GM18870 (cell line): ENCODE measurements around the gene RASSF10.
"Not testable (repeated sequence)": the region's sequence is repeated elsewhere in the genome, so short reads cannot be mapped to it uniquely, and the experiment has no call there.

Experiments
- ATAC-seq: cut with Tn5 transposase; IDR thresholded peaks from one replicate; pipeline ENCODE4 v1.9.1; 2021; ENCODE audit warnings: moderate library complexity; ENCODE audit not compliant: unreplicated experiment

The RASSF10 gene

DNA sequence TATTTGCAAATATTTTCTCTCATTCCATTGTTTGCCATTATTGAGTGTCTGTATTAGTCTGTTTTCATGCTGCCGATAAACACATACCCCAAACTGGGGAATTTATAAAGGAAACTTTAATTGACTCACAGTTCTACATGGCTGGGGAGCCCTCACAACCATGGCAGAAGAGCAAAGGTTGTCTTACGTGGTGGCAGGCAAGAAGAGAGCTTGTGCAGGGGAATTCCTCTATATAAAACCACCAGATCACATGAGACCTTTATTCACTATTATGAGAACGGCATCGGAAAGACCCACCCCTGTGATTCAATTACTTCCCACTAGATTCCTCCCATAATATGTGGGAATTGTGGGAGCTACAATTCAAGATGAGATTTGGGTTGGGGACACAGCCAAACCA, 10.2 kb downstream of the RASSF10 start:
- no peak for ATAC-seq

DNA sequence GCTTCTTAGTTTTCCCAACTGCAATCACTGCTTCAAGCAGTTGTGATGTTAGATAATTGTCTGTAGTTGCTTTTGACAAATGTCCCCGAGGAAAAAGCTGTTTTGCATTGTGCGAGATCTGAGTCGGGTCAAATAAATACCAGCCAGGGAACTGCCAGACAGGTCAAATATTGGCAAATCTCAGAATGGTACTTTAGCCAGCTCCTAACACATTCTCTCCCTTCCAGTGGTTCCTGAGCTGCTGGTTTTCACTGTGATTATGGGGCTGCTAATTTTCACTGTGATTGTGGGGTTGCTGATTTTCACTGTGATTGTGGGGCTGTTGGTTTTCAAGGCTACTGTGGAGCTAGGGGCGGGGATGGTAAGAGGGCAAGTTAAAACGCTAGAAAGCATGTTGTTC, 14.3 kb downstream of the RASSF10 start:
- no peak for ATAC-seq

GRCh38 chr11:13026722-13027121, 17.6 kb downstream of the RASSF10 start:
- ATAC-seq, result no peak

DNA sequence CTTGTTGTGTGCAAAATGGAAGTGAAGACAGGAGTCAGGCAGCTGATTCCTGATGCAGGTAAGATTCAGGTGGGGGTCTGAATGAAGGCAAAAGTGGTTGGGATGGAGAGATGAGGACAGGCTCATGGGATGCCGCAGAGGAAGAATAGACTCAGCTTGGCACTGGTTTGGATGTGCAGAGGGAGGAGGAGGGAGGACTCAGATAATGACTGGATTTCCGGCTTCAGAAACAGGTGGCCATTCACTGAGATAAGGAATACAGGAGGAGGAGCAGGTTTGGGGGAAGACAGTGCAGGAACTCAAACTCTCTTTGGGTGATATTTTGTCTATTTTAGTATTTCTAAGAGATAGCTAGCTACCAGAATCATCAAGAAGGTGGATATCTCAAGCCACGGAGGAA, 19.2 kb downstream of the RASSF10 start:
- ATAC-seq, result no peak

- no peak for ATAC-seq
These were observed 20.8 kb downstream of the RASSF10 start for GRCh38 chr11:13029872-13030271.

- no peak for ATAC-seq
These were observed 21.7 kb downstream of the RASSF10 start for GRCh38 chr11:13030857-13031256.

GRCh38 chr11:13031349-13031748, 22.2 kb downstream of the RASSF10 start:
- no peak for ATAC-seq

DNA sequence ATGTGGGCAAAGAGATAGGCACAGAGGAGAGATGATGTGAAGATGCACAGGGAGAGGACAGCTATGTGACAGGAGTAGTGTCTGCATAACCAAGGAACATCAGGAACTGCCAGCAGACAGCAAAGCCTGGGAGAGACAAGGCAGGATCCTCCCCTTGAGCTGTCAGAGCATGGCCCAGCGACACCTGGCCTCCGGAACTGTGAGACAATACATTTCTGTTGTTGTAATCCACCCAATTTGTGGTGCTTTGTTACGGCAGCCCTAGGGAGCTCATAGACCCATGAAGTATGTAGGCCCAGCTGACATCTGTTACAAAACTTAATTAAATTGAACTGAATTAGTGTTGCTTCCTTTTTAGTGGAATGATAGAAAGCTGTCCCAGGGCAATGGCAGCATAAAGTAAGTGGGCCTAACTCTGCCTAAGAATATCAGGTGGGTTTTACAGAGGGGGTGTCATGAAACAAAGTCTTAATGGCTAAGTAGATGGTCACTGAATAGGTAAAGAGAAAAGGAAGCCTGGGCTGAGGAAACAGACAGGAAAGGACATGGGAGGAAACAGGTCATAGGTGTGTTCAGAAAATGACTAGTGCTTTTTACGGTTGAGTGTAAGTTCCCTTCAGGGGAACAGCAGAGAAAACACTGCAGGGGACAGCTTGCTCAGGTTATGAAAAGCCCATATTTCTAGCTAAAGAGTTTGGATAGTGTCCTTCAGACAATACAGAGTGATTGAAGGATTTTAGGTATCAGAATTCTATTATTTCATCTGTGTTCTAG, 24.8 kb downstream of the RASSF10 start:
- no peak for ATAC-seq

DNA sequence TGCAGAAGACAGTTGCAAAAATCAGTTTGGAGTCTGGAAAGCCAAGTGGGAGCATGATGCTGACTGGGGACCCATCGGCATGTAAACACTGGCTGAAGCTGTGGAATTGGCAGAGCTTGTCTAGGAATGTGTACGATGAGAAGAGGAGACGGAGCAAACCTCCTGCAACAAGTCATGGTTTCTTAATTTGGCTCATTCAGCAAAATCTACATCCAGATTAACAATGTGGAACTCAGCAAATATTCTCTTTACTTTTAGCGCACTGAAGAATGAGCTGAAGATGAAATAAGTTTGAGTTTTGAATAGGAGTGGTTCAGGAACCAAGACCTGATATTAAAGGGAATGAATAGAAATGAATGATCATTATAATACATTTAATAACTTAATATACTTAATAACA, 26.6 kb downstream of the RASSF10 start:
- ATAC-seq, result no peak

GRCh38 chr11:13036235-13036634, 27.1 kb downstream of the RASSF10 start:
- ATAC-seq, result no peak

GRCh38 chr11:13038366-13038765, 29.2 kb downstream of the RASSF10 start:
- ATAC-seq, result no peak

DNA sequence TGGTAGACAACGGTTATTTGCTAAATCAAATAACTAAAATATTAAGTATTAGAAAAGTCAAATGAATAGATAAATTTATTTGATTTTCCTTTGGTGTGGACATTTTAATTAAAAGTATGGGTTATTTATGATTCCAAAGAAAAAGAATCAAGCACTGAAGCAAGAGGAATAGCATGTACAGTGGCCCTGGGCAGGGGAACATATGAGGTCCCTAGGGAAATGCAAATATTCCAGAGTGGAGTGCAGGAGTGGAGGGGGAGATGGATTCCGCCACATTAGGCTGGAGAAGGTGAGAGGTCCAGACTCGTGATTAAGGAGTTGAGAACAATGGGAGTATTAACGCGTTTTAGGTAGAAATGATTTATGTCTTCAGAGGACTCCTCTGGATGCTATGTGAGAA, 30.0 kb downstream of the RASSF10 start:
- ATAC-seq, result no peak

GRCh38 chr11:13040969-13041561, 31.9 kb downstream of the RASSF10 start:
- no peak for ATAC-seq

GRCh38 chr11:13042873-13043342, 33.8 kb downstream of the RASSF10 start:
- no peak for ATAC-seq

GRCh38 chr11:13043912-13044628, 35.0 kb downstream of the RASSF10 start:
- ATAC-seq, result no peak

GRCh38 chr11:13045089-13045488, 36.0 kb downstream of the RASSF10 start:
- ATAC-seq, result not testable (repeated sequence)

DNA sequence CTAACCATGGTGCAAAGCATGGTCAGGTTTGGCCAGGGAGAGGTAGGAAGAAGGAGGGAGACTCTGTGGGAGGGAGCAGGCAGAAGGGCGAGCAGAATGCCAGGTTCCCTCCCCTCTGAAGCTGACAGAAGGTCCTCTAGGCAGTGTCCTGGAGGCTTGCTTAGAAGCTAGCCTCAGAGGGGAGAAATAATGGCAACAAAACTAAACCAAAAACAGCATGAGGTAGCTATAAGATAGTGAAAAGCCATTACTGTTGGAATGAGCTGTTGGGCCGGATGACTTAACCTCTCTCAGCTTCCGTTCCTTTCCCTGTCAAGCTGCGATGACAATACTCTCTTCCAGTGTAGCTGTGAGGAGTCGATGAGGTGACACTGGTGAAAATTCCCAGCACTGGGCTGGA, 36.6 kb downstream of the RASSF10 start:
- ATAC-seq, result no peak

DNA sequence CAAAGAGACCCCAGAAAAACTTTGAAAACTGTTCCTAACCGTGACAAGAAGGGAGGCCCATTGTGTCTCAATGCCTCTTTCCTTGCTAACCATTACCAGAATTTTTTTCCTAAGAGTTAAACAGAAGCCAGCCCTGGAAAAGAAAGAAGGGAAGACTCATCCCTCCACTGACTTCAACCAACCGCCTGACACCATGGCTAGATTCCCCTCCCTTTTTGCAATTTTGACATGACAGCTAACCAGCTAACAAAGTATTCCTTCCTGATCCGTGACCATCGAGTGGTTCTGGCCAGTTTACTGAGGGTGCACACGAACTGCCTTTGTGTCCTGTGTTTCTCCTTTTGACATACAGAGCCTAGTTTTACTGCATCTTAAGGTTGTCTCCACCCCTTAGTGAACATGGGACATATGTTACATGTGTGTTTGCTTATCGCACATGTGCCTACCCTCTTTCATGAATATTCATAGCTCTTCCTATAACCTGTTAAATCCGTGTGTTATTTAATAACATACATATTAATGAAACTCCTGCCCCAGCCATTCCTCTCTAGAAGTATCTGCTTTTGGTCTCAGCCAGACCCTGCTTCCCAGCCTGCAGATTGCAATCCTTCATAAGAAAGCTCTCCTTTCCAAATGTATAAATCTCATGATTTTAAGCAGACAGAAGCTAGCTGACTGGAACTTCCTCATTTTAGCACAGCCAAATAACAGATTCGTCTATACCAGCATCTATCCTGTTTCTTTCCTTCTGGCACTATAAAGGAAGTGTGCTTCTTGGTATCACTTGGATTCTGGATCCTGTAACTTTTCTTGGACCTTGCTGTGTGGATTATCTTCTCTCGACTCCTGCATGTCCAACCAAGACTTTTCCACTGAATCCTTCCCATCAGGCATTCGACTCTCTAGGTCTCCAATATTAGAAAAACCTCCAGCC, 37.8 kb downstream of the RASSF10 start:
- ATAC-seq, result no peak

- ATAC-seq, result no peak
These were observed 38.8 kb downstream of the RASSF10 start for GRCh38 chr11:13047884-13048283.

- no peak for ATAC-seq
These were observed 42.1 kb downstream of the RASSF10 start for GRCh38 chr11:13051257-13051656.

GRCh38 chr11:13052130-13052571, 43.0 kb downstream of the RASSF10 start:
- ATAC-seq, result no peak
